GM20431 (cell line): ENCODE data around the gene GFRAL.

ENCODE experiments used
- in situ Hi-C: fragments of 300-500 bp; cut with MseI, MboI; formaldehyde crosslinking; loops from one replicate; pipeline ENCODE4 v1.15.0; 2020; ENCODE audit warnings: low sequenced_read_pairs; ENCODE audit not compliant: unreplicated experiment

Gene GFRAL

DNA sequence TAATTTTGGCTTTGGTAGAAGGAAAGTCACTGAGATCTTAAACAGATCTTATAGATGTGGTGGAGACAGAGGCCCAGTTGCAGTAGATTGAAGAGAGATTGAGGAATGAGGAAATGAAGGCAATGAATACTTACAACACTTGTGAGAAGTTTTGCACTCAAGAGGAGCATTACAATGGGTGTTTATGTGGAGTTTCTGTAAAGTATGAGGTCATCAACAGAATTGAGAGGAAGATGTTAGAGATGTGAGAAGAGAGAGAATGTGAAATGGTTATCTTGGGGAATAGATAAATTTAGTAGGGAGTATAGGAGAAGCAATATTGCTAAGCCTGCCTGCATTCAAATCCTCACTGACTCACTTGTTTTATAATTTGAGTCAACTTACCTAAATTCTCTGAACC lies 83.4 kb downstream of the GFRAL start:
- in situ Hi-C loops = no loop called here

DNA sequence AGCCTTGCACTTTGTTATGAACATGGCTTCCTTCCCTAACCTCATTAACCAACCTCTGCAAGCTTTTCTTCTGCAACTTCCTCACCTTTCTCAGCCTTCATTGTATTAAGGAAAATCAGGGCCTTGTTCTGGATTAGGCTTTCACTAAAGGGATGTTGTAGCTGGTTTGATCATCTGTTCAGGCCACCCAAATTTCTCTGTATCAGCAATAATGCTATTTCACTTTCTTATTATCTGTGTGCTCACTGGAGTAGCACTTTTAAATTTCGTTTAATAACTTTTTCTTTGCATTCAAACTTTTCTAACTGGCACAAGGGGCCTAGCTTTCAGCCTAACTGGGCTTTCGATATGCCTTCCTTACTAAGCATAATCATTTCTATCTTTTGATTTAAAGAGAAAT lies 96.7 kb downstream of the GFRAL start:
- in situ Hi-C loops = no loop called here

DNA sequence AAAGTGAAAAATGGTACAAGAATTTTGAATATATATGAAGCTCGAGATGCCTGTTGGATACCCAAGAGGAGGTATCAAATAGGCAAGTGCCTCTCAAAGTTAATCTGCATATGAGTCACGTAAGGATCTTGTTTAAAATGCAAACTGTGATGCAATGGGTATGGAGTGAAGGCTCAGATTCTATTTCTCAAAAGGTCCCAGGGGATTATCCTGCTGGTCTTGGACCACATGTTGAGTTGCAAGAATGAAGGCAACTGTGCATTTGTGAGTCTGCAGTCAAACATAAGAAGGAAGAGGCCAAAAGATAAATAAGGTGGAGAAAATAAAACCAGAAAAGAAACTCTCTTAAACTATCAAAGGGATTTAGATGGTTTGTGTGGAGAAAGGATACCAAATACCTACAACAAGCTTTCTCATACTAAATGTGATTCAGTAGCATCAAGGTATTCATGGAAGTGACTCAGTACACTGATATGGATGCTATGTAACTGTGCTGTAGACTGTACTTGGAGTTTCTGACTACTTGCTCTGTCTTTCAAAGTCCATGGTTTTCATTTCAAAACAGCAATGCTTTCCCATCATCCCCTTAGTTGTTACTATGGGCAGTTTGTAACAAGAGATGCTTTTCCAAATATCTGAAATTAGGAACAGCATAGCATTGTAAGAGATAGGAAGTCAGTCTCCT lies 106.3 kb downstream of the GFRAL start:
- in situ Hi-C loops = no loop called here

GRCh38 chr6:55437141-55437540 lies 109.9 kb downstream of the GFRAL start:
- in situ Hi-C loops = no loop called here

- in situ Hi-C loops = no loop called here
Measured at GRCh38 chr6:55438203-55438602, 110.9 kb downstream of the GFRAL start.

- in situ Hi-C loops = no loop called here
Measured at GRCh38 chr6:55443238-55444134, 116.2 kb downstream of the GFRAL start.

DNA sequence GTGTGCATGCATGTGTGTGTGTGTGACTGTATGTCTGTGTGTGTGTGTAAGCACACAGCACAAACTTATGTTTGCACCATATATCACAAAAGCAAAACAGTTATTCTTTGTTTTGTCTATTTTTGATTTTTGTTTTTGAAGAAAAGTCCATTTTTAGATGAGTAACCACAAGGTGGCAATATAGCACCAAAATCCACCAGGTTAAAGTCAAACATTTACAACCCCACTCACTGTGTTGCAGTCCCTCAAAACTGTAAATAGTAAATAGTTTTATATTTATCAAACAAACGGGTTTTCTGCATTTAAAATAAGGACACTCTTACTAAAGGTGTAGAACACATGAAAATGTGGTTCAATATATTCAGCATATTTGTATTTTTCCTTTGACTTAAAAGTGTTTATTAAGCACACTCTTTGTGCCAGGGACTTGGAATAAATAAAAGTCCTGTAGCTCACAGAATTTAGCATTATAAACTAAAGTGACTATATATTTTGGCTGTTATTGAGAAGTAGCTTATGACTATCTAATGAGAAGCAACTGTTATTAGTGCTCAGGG lies 118.5 kb downstream of the GFRAL start:
- in situ Hi-C loops = no loop called here

DNA sequence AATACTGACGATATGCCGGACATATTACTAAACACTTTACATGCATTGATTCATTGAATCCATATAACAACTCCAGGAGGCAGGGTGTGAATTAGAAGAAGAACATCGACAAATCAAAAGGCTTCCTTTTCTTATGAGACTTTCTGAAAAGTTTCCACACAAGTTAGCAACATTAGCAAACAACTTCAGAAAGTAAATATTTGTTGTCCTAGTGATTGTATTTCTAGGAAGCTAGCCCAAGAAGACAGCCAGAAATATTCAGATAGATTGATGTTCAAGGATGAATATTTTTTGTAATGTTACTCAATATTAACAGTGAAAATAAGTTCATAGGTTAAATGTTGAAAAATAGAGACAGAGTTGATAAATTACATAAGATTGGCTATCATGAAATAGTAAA lies 120.6 kb downstream of the GFRAL start:
- in situ Hi-C loops = no loop called here

- in situ Hi-C loops = no loop called here
Measured at GRCh38 chr6:55448451-55448850, 121.2 kb downstream of the GFRAL start.

DNA sequence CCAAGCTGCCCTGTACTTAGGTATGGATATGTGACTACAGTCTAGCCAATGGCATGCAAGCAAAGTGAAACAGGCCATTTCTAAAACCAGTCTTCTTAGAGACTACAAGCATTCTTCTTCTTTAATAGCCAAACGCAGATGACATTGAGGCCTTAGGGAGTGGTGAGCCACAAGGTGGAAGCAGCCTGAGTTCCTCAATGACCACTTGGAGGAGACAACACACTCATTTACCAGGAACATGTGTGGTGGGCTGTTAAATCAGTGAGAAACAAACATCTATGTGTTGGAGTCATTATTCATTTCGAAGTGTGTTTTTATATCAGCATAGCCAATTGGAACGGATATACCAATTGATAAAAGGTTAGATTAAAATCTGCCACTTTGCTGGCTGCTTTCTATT lies 122.0 kb downstream of the GFRAL start:
- in situ Hi-C loops = no loop called here

DNA sequence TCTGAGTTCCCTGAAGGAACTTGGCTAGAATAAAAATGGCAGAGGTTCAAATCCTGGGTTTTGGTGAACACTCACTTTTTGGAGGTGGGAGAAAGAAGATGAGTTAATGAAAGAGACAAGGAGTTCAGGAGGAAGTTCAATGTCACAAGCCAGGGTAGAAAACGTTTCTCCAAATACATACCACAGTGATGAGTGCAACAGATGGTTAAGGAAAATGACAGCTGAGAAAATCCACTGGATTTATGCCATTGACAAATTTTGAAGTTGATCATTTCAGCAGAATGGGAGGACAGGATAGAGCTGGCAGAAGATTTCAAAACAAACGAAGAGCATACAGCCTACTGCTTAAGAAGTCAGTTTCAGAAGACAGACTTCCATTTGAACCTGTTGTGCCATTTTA lies 122.7 kb downstream of the GFRAL start:
- in situ Hi-C loops = no loop called here
